HG03432 (cell line): ENCODE measurements around the gene EXOC4.

Source experiments
- ATAC-seq: cut with Tn5 transposase; IDR thresholded peaks from one replicate; pipeline ENCODE4 v1.9.1; 2021; ENCODE audit warnings: mild to moderate bottlenecking, moderate library complexity; ENCODE audit not compliant: unreplicated experiment

EXOC4 gene

GRCh38 chr7:133851411-133851810, 598.5 kb downstream of the EXOC4 start:
- no peak for ATAC-seq

GRCh38 chr7:133853706-133854276, 600.9 kb downstream of the EXOC4 start:
- peak; percentile 83 for ATAC-seq

- no peak for ATAC-seq
Observed at GRCh38 chr7:133854739-133855138, 601.9 kb downstream of the EXOC4 start.

GRCh38 chr7:133857376-133858119, 604.7 kb downstream of the EXOC4 start:
- ATAC-seq: no peak

DNA sequence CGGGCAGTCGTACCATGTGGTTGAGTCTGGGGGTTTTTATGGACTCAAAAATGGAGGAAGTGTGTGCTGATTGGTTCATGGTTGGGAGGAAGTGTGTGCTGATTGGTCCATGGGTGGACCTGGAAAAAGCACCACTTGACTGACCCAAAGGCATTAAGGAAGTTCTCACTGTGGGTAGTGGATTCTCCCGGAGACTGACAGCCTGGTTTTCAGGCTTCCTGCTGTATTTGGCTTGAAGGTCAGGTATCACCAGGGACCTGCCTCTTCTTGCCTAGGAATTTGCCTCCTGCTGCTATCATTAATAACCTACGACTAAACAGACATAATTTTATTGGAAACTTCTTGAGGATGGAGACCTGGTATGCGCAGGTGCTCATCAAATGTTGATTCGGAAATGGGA, 605.4 kb downstream of the EXOC4 start:
- no peak for ATAC-seq

GRCh38 chr7:133859231-133859630, 606.4 kb downstream of the EXOC4 start:
- ATAC-seq: no peak

- no peak for ATAC-seq
Observed at GRCh38 chr7:133859871-133860450, 607.1 kb downstream of the EXOC4 start.

DNA sequence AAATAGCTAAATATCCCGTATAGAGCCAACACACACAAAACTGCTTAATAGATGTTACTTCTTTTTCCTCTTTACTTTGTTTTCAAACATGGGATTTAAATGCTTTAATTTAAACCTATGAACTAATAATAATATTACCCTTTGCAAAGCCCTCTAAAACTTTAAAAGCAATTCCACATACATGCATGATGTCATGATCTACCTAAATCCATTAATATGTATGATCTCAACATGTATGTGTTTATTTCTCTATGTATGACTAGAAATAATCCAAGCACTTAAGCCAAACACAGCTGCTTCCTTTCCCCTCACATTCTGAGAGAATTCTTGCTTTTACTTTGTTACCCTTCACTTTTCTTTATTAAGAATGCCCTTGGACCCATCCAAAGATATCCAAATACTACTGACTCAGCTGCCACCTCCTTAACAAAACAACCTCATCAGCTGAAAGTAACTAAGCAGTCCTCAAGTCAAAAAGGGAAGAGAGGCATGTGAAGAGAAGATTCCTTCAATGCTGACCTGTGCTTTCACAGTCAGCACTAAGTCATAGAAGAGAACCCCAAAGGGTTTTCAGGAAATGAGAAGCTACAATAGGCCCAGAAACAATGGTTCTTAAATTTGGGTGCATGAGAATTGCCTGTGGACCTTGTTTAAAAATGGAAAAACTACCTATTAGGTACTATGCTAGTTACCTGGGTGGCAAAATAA, 607.9 kb downstream of the EXOC4 start:
- ATAC-seq: no peak

GRCh38 chr7:133861876-133862275, 609.0 kb downstream of the EXOC4 start:
- ATAC-seq: no peak

DNA sequence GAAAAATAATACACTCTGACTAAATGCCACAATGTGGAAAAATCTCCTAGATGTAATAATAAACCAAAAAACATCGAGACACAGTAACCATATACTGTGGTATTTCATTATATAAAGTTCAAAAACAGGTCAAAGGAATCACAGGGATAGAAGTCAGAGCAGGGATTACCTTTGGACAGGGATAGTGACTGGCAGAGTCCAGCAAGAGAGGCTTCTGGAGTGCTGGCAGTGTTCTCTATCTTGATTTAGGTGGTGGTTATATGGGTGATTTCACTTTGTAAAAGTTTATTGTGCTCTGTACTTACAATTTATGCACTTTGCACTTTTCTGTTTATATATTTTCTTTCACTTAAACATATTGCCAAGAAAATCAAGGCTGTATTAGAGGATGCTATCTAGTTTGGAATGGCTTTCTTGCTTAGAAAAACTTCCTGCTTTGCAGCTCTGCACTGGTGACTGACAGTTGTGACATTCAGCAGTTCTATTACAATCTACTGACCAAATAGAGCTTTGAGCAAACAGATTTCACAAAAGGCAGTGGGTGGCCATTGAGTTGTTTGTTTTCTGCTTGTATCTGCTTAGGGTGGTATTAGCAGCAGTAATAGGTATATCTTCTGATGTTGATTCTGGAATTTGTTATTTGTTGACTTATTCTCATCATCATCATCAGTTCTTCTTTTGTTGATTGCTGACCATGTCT, 610.6 kb downstream of the EXOC4 start:
- ATAC-seq: no peak

- no peak for ATAC-seq
Observed at GRCh38 chr7:133869556-133869955, 616.7 kb downstream of the EXOC4 start.

GRCh38 chr7:133871757-133872156, 618.9 kb downstream of the EXOC4 start:
- no peak for ATAC-seq

DNA sequence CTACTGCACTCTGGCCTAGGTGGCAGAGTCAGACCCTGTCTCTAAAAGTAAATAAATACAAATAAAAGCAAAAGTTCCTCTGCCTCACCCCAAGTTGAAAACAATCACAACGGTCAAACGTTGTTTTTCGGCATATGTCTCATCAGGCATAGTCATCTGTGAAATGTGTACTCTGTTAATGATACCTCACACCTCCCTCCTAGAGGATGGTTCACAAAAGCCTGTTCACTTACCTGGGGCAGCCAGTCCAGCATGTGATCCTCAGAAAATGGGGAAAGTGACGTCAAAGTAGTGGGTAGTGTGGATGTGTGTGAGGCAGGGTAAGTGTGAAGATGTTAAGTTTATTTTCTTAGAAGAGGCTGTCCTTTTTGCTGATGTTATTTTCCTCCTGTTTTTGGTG, 620.3 kb downstream of the EXOC4 start:
- no peak for ATAC-seq

- ATAC-seq: no peak
Observed at GRCh38 chr7:133873631-133874030, 620.8 kb downstream of the EXOC4 start.

DNA sequence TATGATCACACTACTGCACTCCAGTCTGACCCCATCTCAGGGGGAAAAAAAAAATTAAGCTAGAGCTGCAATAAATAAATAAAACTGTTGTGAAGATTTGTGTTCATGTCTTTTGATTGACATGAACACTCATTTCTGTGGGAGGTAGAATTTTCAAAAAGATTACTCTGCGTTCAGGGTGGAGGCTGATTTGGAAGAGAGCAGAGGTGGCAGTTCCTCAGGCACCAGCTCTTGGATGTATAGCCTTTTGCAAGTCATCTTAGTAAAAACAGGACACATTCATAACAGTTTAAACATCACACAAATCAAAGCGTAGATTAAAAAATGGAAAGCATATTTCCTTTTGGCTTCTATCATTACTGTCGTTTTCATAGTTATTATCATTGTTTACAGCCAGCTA, 630.7 kb downstream of the EXOC4 start:
- no peak for ATAC-seq

DNA sequence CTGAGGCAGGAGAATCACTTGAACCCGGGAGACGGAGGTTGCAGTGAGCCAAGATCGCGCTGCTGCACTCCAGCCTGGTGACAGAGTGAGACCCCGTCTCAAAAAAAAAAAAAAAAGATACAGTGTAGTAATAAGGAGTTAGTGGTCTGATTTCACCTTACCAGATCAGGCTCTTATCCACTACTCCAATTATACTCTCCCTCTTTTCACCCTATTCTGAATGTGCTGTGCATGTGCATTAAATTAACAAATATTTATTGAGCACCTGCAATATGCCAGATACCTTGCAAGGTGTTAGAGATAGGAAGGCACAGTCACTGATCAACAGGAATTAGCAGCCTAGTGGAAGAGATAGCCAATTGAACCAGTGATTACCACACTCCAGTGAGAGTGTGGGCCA, 632.3 kb downstream of the EXOC4 start:
- ATAC-seq: no peak

DNA sequence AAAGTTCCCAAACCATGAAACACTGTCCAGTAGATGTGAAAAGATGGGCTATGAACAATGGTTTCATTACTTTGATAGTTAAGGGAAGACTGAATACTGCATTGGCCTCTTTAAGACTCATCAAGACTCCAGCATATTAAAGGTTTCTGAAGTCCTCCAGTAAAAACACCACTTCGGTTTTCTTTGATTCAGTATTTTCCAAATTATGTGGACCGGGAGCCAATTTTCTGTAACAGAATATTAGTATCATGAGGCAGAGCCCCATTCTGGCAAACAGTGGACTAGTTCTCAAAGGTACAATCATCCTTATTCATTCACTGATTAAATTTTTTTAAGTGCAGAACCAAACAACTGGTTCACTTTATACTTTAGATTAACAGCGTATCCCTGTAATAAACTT, 633.2 kb downstream of the EXOC4 start:
- ATAC-seq: no peak

DNA sequence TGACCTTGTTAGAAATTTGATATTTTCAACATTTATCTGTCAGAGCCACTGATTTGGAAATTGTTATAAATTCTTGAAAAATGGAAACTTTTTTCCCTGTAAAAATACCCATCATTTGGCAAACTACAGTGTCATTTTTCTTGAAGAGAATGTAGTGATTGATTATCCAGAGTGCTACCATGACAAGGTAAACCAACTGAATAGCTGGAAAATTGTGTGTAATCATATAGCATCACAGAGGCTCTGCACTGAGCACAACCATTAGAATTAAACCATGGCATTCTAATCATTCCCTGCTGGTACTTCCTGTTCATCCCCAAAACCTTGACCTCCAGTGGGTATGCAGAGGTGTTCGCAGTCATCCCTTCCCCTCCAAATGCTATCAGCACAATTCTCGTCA, 633.9 kb downstream of the EXOC4 start:
- no peak for ATAC-seq

GRCh38 chr7:133887459-133887858, 634.6 kb downstream of the EXOC4 start:
- ATAC-seq: no peak

- ATAC-seq: no peak
Observed at GRCh38 chr7:133888061-133888930, 635.4 kb downstream of the EXOC4 start.
